Endothelial cell of umbilical vein (primary cell): ENCODE measurements around the gene PPM1D. TPM values are rescaled to one million over a fixed set of nuclear protein-coding genes. Genes with fewer than 3 reads are reported as not detected.

ENCODE experiments used
- BruUV-seq: library from RNA; stranded (reverse); fragments of 400-500 nt; replicated peaks from 2 replicates; lab custom pipeline; 2021; lab: Mats Ljungman, UMichigan
- CTCF ChIA-PET: fragments of 300-600, 350-600 bp; sonication (Branson Sonifier 250); formaldehyde crosslinking; loops from one replicate; lab custom pipeline; 2021; ENCODE audit warnings: antibody characterized with exemption, inconsistent platforms; lab: Charles Lee
- POLR2A ChIA-PET: fragments of 300-600, 350-600 bp; sonication (Branson Sonifier 250); formaldehyde crosslinking; loops from one replicate; lab custom pipeline; 2021; ENCODE audit warnings: antibody characterized with exemption, inconsistent platforms; lab: Charles Lee
- DNase-seq: peaks from one replicate; pipeline ENCODE4 v3.0.0-alpha.2; 2011; ENCODE audit warnings: low read depth, low spot score
- FAIRE-seq: peaks from 2 replicates; lab custom pipeline; 2011; peaks lifted over from hg19 to GRCh38; lab: Jason Lieb, UNC
- H2AFZ ChIP-seq: 2 replicates; pipeline ENCODE4 v1.6.0; 2012; ENCODE audit warnings: low read depth, low read length, control low read depth, inconsistent platforms
- H3K27ac ChIP-seq: 2 replicates; pipeline ENCODE4 v1.5.1; 2011; ENCODE audit warnings: low read depth, mild to moderate bottlenecking, control low read depth, low read length, moderate library complexity; ENCODE audit not compliant: insufficient read depth
- H3K27me3 ChIP-seq, 2 experiments: 2 replicates each; pipeline versions ENCODE4 v1.6.0 to v1.6.1; 2011; ENCODE audit warnings: low read length in 2 of 2, mixed read lengths in 1 of 2; ENCODE audit not compliant: control insufficient read depth in 2 of 2, insufficient read depth in 2 of 2
- H3K36me3 ChIP-seq, 2 experiments: 2 replicates in 1 of 2; 3 replicates in 1 of 2; pipeline ENCODE4 v1.5.1; 2011; ENCODE audit warnings: low read length in 2 of 2, mild to moderate bottlenecking in 1 of 2, moderate library complexity in 1 of 2; ENCODE audit not compliant: control insufficient read depth in 2 of 2, insufficient read depth in 2 of 2; ENCODE audit errors: extremely low read depth in 1 of 2
- H3K4me1 ChIP-seq: 3 replicates; pipeline ENCODE4 v1.5.1; 2011; ENCODE audit warnings: mild to moderate bottlenecking, low read length; ENCODE audit not compliant: control insufficient read depth, insufficient read depth; ENCODE audit errors: extremely low read depth
- H3K4me2 ChIP-seq: 2 replicates; pipeline ENCODE4 v1.6.1; 2011; ENCODE audit warnings: low read length, control low read depth, mixed read lengths; ENCODE audit not compliant: insufficient read depth
- H3K4me3 ChIP-seq, 3 experiments: fragments of 200-600 bp in 1 of 3; sonication (generic), shearing (Covaris generic) in 1 of 3; replicated peaks in 1 of 3; 2 replicates each; pipeline ENCODE4 v1.5.1; 2011 to 2016; ENCODE audit warnings: control low read depth in 3 of 3, low read length in 3 of 3, mild to moderate bottlenecking in 2 of 3, inconsistent platforms in 1 of 3, low read depth in 1 of 3, moderate library complexity in 1 of 3; ENCODE audit not compliant: insufficient read depth in 1 of 3
- H3K79me2 ChIP-seq: 2 replicates; pipeline ENCODE4 v1.6.0; 2012; ENCODE audit warnings: low read length, inconsistent platforms; ENCODE audit not compliant: control insufficient read depth, insufficient read depth
- H3K9ac ChIP-seq: replicated peaks from 2 replicates; pipeline ENCODE3; 2011; ENCODE audit warnings: low read length, control low read depth; ENCODE audit not compliant: insufficient read depth; ENCODE audit errors: extremely low read depth
- H3K9me1 ChIP-seq: replicated peaks from 3 replicates; pipeline ENCODE4 v1.6.0; 2011; ENCODE audit warnings: mild to moderate bottlenecking, low read length; ENCODE audit not compliant: control insufficient read depth, insufficient read depth; ENCODE audit errors: extremely low read depth
- H3K9me3 ChIP-seq: replicated peaks from 2 replicates; pipeline ENCODE4 v1.5.1; 2012; ENCODE audit warnings: low read length, inconsistent platforms; ENCODE audit not compliant: control insufficient read depth, insufficient read depth
- H4K20me1 ChIP-seq: replicated peaks from 2 replicates; pipeline ENCODE3; 2011; ENCODE audit warnings: mild to moderate bottlenecking, low read length; ENCODE audit not compliant: control insufficient read depth, insufficient read depth; ENCODE audit errors: extremely low read depth
- CTCF ChIP-seq, 2 donors: IDR thresholded peaks; 1 replicate in 1 of 2; 2 replicates in 1 of 2; pipeline ENCODE4 v1.5.1; 2011; ENCODE audit warnings: low read length in 2 of 2, mild to moderate bottlenecking in 2 of 2, moderate library complexity in 2 of 2, control low read depth in 1 of 2, inconsistent platforms in 1 of 2, low read depth in 1 of 2; ENCODE audit not compliant: insufficient read depth in 1 of 2; ENCODE audit errors: extremely low read depth in 1 of 2
- GATA2 ChIP-seq: IDR thresholded peaks from 2 replicates; pipeline ENCODE4 v1.7.0; 2011; ENCODE audit warnings: low read depth, mild to moderate bottlenecking, moderate library complexity, mixed read lengths, low read length; ENCODE audit not compliant: insufficient read length, insufficient read depth
- JUN ChIP-seq: IDR thresholded peaks from 2 replicates; pipeline ENCODE4 v1.6.1; 2011; ENCODE audit warnings: borderline replicate concordance, low read depth; ENCODE audit not compliant: insufficient read length, insufficient read depth
- MAX ChIP-seq: IDR thresholded peaks from 2 replicates; pipeline ENCODE4 v1.6.1; 2011; ENCODE audit not compliant: insufficient read depth, insufficient read length
- MYC ChIP-seq: IDR thresholded peaks from one replicate; pipeline ENCODE4 v1.6.1; 2011; ENCODE audit warnings: mild to moderate bottlenecking, low read depth, low read length
- POLR2A ChIP-seq: IDR thresholded peaks from 2 replicates; pipeline ENCODE4 v1.6.1; 2012; ENCODE audit warnings: low read depth, mild to moderate bottlenecking, control low read depth, low read length
- POLR2AphosphoS5 ChIP-seq: IDR thresholded peaks from 2 replicates; pipeline ENCODE4 v1.6.1; 2012; ENCODE audit warnings: low read depth, mild to moderate bottlenecking, control low read depth, low read length, moderate library complexity; ENCODE audit not compliant: insufficient read depth
- dilution Hi-C: fragments of 300-500 bp; cut with MboI; formaldehyde crosslinking; loops from one replicate; pipeline ENCODE4 v1.15.0; 2019; ENCODE audit warnings: low sequenced_read_pairs; ENCODE audit not compliant: extremely low pct_ligation_motif_present
- intact Hi-C: fragments of 100-400 bp; cut with micrococcal nuclease; formaldehyde crosslinking; loops from one replicate; pipeline ENCODE4 v1.10.0; 2022
- polyA plus RNA-seq, 4 experiments: library from polyadenylated mRNA; depleted of rRNA in 3 of 4; stranded (reverse) in 3 of 4; unstranded in 1 of 4; fragments of >200 nt; gene quantifications; 2 replicates each; pipeline versions ENCODE4 v1.2.1 to v1.2.3, GENCODE V29; 2011 to 2012; ENCODE audit warnings: missing spikeins in 1 of 4
- total RNA-seq: library from RNA; stranded (reverse); gene quantifications from 2 replicates; pipeline ENCODE4 v1.2.3, GENCODE V29; 2021

The PPM1D gene
- total and polyA plus RNA-seq, 2 donors (not counting 3 experiments of a cell fraction or from before 2014, with no cell fraction given) = 7.9 to 19.0 TPM

- Histone ChIP-seq H3K79me2 (peaks cover 79% of the 10 kb centered on the region), H4K20me1 (peaks cover 4% of the 10 kb centered on the region), H3K4me1 (peaks cover 3% of the 10 kb centered on the region), H3K9me1 (no peaks in the 10 kb centered on the region), H3K9ac (no peak overlapping the region), H3K27ac (no peak overlapping the region), H3K4me2 (no peak overlapping the region), H3K4me3 (no peak overlapping the region), H3K36me3 (no peaks in the 10 kb centered on the region), H2AFZ (no peak overlapping the region), H3K9me3 (no peaks in the 10 kb centered on the region), H3K27me3 (no peaks in the 10 kb centered on the region)
- FAIRE-seq = no peak
- dilution Hi-C loops (no loop called here), intact Hi-C loops (no loop called here)
- DNase-seq = peak; percentile 37
- TF ChIP-seq POLR2AphosphoS5 = no peak
- ChIA-PET CTCF (interaction anchor here (0.7 kb wide), 1 partner anchor 19 kb away, joined by 3 read pairs; no protein-coding TSS in a partner anchor), POLR2A (interaction anchor here (0.6 kb wide), 1 partner anchor 79 kb away, joined by 7 read pairs; no protein-coding TSS in a partner anchor)
- BruUV-seq = no TSS peak
These were observed 19.0 kb downstream of the PPM1D start for GRCh38 chr17:60618854-60619526.

GRCh38 chr17:60622961-60623360 lies 23.0 kb downstream of the PPM1D start:
- POLR2A ChIA-PET = no interaction called here
- Histone ChIP-seq H3K79me2 (peaks cover 46% of the 10 kb centered on the region), H3K9me3 (no peaks in the 10 kb centered on the region), H3K4me2 (no peak overlapping the region), H4K20me1 (peaks cover 4% of the 10 kb centered on the region), H3K27ac (no peak overlapping the region), H3K9me1 (no peaks in the 10 kb centered on the region), H3K9ac (no peak overlapping the region), H2AFZ (no peak overlapping the region), H3K4me1 (peaks cover 3% of the 10 kb centered on the region), H3K4me3 (no peak overlapping the region), H3K27me3 (no peaks in the 10 kb centered on the region), H3K36me3 (peaks cover 0 to 2% of the 10 kb centered on the region in 2 experiments)
- FAIRE-seq (no peak), DNase-seq (no peak)
- no peak for TF ChIP-seq MYC
- no peak for TF ChIP-seq GATA2
- no peak for TF ChIP-seq POLR2A
- TF ChIP-seq JUN = no peak
- TF ChIP-seq MAX = no peak
- TF ChIP-seq CTCF (IDR thresholded peaks at IDR 0.05; ENCODE audit: extremely low read depth in 1 of 2, insufficient read depth in 1 of 2, low read depth in 1 of 2, low read length in 2 of 2) = no peak
- dilution Hi-C loops = no loop called here
- BruUV-seq = no TSS peak
- CTCF ChIA-PET = interaction anchor here (0.8 to 1.5 kb wide), 2 partner anchors 18 to 22 kb away, joined by 3 to 4 read pairs; no protein-coding TSS in a partner anchor
- intact Hi-C loops = no loop called here
